ENCODE measurements around the gene ASTE1.
"Not testable (repeated sequence)": the region's sequence is repeated elsewhere in the genome, so short reads cannot be mapped to it uniquely, and the experiment has no call there.

ASTE1 gene

GRCh38 chr3:131026321-131027151, at the start of gene ASTE1, which contains the start of gene NEK11:
ASTE1 (minus strand) TSS chr3:131026825; CDS start chr3:131025306, 1,519 bp downstream.
NEK11 (plus strand) TSS chr3:131026877; CDS start chr3:131029709, 2,832 bp downstream.
- DNase-seq (ENCODE audit: low read depth): peak; percentile 81

GRCh38 chr3:131075632-131076328, 49.2 kb upstream of the ASTE1 start:
- DNase-seq (ENCODE audit: low read depth): no peak

- DNase-seq (ENCODE audit: low read depth): peak; percentile 70
Observed at GRCh38 chr3:131072845-131073244, 46.2 kb upstream of the ASTE1 start.

- DNase-seq (ENCODE audit: low read depth): peak; percentile 38
Observed at GRCh38 chr3:131072099-131072559, 45.5 kb upstream of the ASTE1 start.

GRCh38 chr3:131067983-131068382, 41.4 kb upstream of the ASTE1 start:
- no peak for DNase-seq (ENCODE audit: low read depth)

- DNase-seq (ENCODE audit: low read depth): no peak
Observed at GRCh38 chr3:131053043-131053859, 26.6 kb upstream of the ASTE1 start.

- no peak for DNase-seq (ENCODE audit: low read depth)
Observed at GRCh38 chr3:131050001-131050400, 23.4 kb upstream of the ASTE1 start.

- DNase-seq (ENCODE audit: low read depth): no peak
Observed at GRCh38 chr3:131048030-131048429, 21.4 kb upstream of the ASTE1 start.

- no peak for DNase-seq (ENCODE audit: low read depth)
Observed at GRCh38 chr3:131047582-131047981, 21.0 kb upstream of the ASTE1 start.

- DNase-seq (ENCODE audit: low read depth): not testable (repeated sequence)
Observed at GRCh38 chr3:131042271-131042985, 15.8 kb upstream of the ASTE1 start.

GRCh38 chr3:131038326-131038725, 11.7 kb upstream of the ASTE1 start:
- DNase-seq (ENCODE audit: low read depth): no peak

- DNase-seq (ENCODE audit: low read depth): no peak
Observed at GRCh38 chr3:131036986-131037385, 10.4 kb upstream of the ASTE1 start.

- peak; percentile 75 for DNase-seq (ENCODE audit: low read depth)
Observed at GRCh38 chr3:131036200-131036816, 9.7 kb upstream of the ASTE1 start.

- no peak for DNase-seq (ENCODE audit: low read depth)
Observed at GRCh38 chr3:131033480-131034080, 7.0 kb upstream of the ASTE1 start.

GRCh38 chr3:131031660-131032059, 5.0 kb upstream of the ASTE1 start:
- no peak for DNase-seq (ENCODE audit: low read depth)

GRCh38 chr3:131028844-131029243, 2.2 kb upstream of the ASTE1 start:
- DNase-seq (ENCODE audit: low read depth): no peak

GRCh38 chr3:131025539-131025938, 1.1 kb downstream of the ASTE1 start:
- DNase-seq (ENCODE audit: low read depth): no peak

GRCh38 chr3:131020122-131020693, 6.4 kb downstream of the ASTE1 start:
- no peak for DNase-seq (ENCODE audit: low read depth)

GRCh38 chr3:131018970-131019369, 7.7 kb downstream of the ASTE1 start:
- no peak for DNase-seq (ENCODE audit: low read depth)

GRCh38 chr3:131009698-131010097, 16.9 kb downstream of the ASTE1 start:
- DNase-seq (ENCODE audit: low read depth): no peak
